ENCODE measurements around the gene NMRAL1. TPM values are rescaled to one million over a fixed set of nuclear protein-coding genes. Genes with fewer than 3 reads are reported as not detected.
A peak's percentile ranks its signal among the peaks of the same experiment; 100 is the strongest.

NMRAL1 gene
- 10 to 100 TPM; 66.6 to 71.2 (median 69.8) TPM for total RNA-seq
- 33.3 TPM for total RNA-seq (2013)

GRCh38 chr16:4474192-4474961, at the start of gene NMRAL1:
TSS of gene NMRAL1 (minus strand) at chr16:4474625. CDS start at chr16:4474132, 493 bp downstream.
- H3K4me1 Mint-ChIP-seq = peaks cover 22 to 45% of the 10 kb centered on the region in 2 donors
- H3K9me3 Mint-ChIP-seq = no peaks in the 10 kb centered on the region
- peak; percentile 76 to 89 for DNase-seq
- no peaks in the 10 kb centered on the region for H3K36me3 ChIP-seq (ENCODE audit: control insufficient read depth, insufficient read depth, low read length)
- H3K27ac Mint-ChIP-seq = peak within 1 kb of the TSS; percentile 72 to 83
- H3K36me3 Mint-ChIP-seq = no peaks in the 10 kb centered on the region
- ATAC-seq = peak; percentile 58 to 75 (median 61)
- H3K9me3 ChIP-seq (ENCODE audit: control insufficient read depth, insufficient read depth, low read length) = no peaks in the 10 kb centered on the region
- H3K4me3 Mint-ChIP-seq = peak within 1 kb of the TSS; percentile 86
- peak within 1 kb of the TSS; percentile 53 for H3K4me3 ChIP-seq (ENCODE audit: low read length)
- no peaks in the 10 kb centered on the region for H3K27me3 Mint-ChIP-seq (ENCODE audit: low read depth in 2 of 2)
- 3% methylated on average over 57 of the region's 60 CpGs for WGBS (ENCODE audit: insufficient coverage)
- peaks cover 42% of the 10 kb centered on the region for H3K4me1 ChIP-seq (ENCODE audit: control insufficient read depth, insufficient read depth, low read length)
- H3K27me3 ChIP-seq (ENCODE audit: control insufficient read depth, insufficient read depth, low read length) = no peaks in the 10 kb centered on the region
- TF ChIP-seq CTCF (IDR thresholded peaks at IDR 0.05) = no peak
- intact Hi-C loops (cut with micrococcal nuclease) = no loop called here
- peak within 1 kb of the TSS; percentile 71 for H3K27ac ChIP-seq (ENCODE audit: low read length)

- Histone ChIP-seq H3K4me1 (ENCODE audit: control insufficient read depth, insufficient read depth, low read length) (peaks cover 19% of the 10 kb centered on the region), H3K9me3 (ENCODE audit: control insufficient read depth, insufficient read depth, low read length) (no peaks in the 10 kb centered on the region), H3K27me3 (ENCODE audit: control insufficient read depth, insufficient read depth, low read length) (no peaks in the 10 kb centered on the region), H3K4me3 (ENCODE audit: low read length) (no peak overlapping the region), H3K27ac (ENCODE audit: low read length) (no peak overlapping the region), H3K36me3 (ENCODE audit: control insufficient read depth, insufficient read depth, low read length) (peaks cover 5% of the 10 kb centered on the region)
- ATAC-seq (no peak), DNase-seq (no peak)
- TF ChIP-seq CTCF (IDR thresholded peaks at IDR 0.05) = no peak
- H3K9me3 Mint-ChIP-seq = no peaks in the 10 kb centered on the region
- H3K4me1 Mint-ChIP-seq = peaks cover 19 to 32% of the 10 kb centered on the region in 2 donors
- H3K27ac Mint-ChIP-seq = peak overlapping the region in 1 of 2 donors; percentile 45
- intact Hi-C loops (cut with micrococcal nuclease) = no loop called here
- no peak overlapping the region for H3K4me3 Mint-ChIP-seq
- no peaks in the 10 kb centered on the region for H3K36me3 Mint-ChIP-seq
- 95% methylated on average over 4 of the region's 4 CpGs for WGBS (ENCODE audit: insufficient coverage)
- H3K27me3 Mint-ChIP-seq (ENCODE audit: low read depth in 2 of 2) = no peaks in the 10 kb centered on the region
These were observed 49.3 kb upstream of the NMRAL1 start for GRCh38 chr16:4523686-4524085.

GRCh38 chr16:4522051-4522581, 47.7 kb upstream of the NMRAL1 start:
- Mint-ChIP-seq H3K36me3 (no peaks in the 10 kb centered on the region), H3K27me3 (ENCODE audit: low read depth in 2 of 2) (no peaks in the 10 kb centered on the region), H3K27ac (no peak overlapping the region), H3K4me3 (no peak overlapping the region), H3K4me1 (peaks cover 26 to 27% of the 10 kb centered on the region in 2 donors), H3K9me3 (no peaks in the 10 kb centered on the region)
- no peaks in the 10 kb centered on the region for H3K9me3 ChIP-seq (ENCODE audit: control insufficient read depth, insufficient read depth, low read length)
- H3K4me3 ChIP-seq (ENCODE audit: low read length) = no peak overlapping the region
- peaks cover 27% of the 10 kb centered on the region for H3K4me1 ChIP-seq (ENCODE audit: control insufficient read depth, insufficient read depth, low read length)
- H3K27me3 ChIP-seq (ENCODE audit: control insufficient read depth, insufficient read depth, low read length) = no peaks in the 10 kb centered on the region
- intact Hi-C loops (cut with micrococcal nuclease) = no loop called here
- 84% methylated on average over 8 of the region's 8 CpGs for WGBS (ENCODE audit: insufficient coverage)
- ATAC-seq = no peak
- no peak for DNase-seq
- TF ChIP-seq CTCF (IDR thresholded peaks at IDR 0.05) = no peak
- peaks cover 5% of the 10 kb centered on the region for H3K36me3 ChIP-seq (ENCODE audit: control insufficient read depth, insufficient read depth, low read length)
- no peak overlapping the region for H3K27ac ChIP-seq (ENCODE audit: low read length)
